Iris pigment epithelial cell (primary cell): ENCODE results near the gene LRBA.

Experiments used
- DNase-seq: peaks from one replicate; pipeline ENCODE4 v3.0.0-alpha.2; 2011; ENCODE audit warnings: low read depth

LRBA gene

GRCh38 chr4:150243932-150244331 lies 771.2 kb downstream of the LRBA start:
- no peak for DNase-seq

GRCh38 chr4:150242820-150243458 lies 772.1 kb downstream of the LRBA start:
- peak; percentile 36 for DNase-seq

DNA sequence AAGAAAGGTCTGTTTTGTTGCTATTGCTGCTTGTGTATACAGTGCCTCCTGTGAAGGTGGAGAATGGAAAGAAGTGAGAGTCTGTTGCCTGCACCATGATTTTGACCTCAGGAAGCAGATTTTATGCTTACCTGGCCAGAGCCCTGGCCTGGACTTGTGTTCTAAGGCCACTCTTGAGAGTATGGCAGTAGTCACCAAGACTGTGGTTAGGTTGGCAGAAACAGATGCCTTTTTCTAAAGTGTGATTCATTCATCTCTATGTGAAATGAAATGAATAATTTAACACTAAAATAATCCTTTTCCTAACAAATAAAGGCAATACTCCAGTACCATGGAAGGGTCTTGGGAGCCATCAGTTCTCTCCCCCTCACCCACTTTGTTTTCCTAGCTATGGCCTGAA lies 775.1 kb downstream of the LRBA start:
- DNase-seq = peak; percentile 33

GRCh38 chr4:150238591-150238990 lies 776.5 kb downstream of the LRBA start:
- DNase-seq = peak; percentile 26

GRCh38 chr4:150237110-150237872 lies 777.8 kb downstream of the LRBA start:
- peak; percentile 96 for DNase-seq

- DNase-seq = peak; percentile 51
Observed at GRCh38 chr4:150236626-150237025, 778.5 kb downstream of the LRBA start.

DNA sequence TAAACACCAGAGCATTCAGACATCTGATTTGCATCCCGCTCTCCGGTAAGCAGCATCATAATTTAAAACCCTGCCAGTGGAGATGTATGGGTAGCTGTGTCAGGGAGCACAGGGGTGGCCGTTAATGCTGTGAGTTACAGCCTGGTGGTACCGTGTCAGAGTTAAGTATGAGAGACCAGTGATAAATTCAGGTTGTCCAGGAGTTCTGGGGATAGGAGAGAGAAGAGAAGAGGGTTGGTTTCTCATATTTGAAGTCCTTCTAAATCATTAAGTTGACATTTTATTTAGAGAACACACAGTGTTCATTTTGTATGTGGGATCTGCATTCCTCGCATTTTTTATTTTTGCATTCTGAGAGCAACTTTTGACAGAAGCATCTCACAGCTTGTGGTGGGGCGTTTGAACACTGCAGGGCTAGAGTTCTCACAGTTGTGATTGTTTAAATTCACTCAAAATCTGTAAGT lies 779.2 kb downstream of the LRBA start:
- peak; percentile 69 for DNase-seq

DNA sequence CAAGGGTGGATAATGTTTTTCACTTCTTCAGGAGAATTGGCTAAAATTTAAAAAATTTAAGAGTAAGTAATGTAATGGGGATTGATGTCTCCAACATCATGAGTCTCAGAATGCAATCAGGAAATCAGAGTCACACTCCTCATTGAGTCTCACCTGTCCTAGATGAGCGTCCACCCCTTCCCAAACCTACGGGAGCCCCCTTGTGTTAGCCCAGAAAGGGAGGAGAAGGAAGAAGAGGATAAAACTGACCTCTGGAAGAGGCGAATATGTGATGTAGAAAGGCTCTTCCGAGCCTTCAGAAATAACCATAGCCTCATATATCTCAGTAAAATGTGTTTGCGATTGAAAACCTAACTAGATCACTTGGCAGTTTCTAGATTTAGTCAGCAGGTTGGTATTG lies 779.8 kb downstream of the LRBA start:
- DNase-seq = no peak

DNA sequence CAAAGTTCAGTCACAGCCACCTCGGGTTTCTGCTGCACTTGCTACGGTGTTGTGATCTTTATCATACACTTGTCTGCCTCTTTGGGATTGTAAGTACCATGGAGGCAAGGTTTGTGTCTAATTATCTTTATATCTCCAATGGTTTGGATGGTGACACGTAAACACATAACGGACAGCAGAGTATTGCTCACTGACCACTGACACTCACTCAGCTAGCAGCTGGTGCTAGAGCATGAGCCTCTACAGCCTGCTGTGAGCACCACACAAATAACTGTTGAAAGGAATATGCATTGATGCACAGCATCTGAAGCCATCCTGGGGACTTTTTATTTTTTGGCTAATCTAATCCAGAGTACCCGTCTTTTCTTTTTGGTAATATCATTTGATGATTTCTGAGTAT lies 780.8 kb downstream of the LRBA start:
- peak; percentile 47 for DNase-seq

GRCh38 chr4:150232029-150232428 lies 783.1 kb downstream of the LRBA start:
- peak; percentile 44 for DNase-seq

GRCh38 chr4:150231107-150231770 lies 783.8 kb downstream of the LRBA start:
- peak; percentile 50 for DNase-seq

DNA sequence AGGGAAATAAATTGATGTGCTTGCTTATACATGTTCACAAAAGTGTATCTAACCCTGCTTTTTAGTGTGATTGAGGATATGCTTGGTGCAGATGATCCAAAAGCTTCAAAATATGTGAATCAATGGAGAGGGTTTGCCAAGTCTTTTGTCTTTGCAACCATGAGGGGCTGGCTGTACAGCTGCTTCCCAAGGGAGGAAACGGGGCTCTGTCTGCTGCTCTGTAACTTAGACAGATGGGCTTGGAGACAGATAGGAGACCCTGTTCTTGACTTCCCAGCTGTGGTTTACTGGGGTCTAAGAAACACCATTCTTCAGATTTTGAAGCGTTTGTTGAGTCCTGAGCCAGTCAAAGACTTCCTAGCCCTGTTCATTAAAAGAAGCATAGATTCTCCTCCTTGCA lies 784.5 kb downstream of the LRBA start:
- no peak for DNase-seq

DNA sequence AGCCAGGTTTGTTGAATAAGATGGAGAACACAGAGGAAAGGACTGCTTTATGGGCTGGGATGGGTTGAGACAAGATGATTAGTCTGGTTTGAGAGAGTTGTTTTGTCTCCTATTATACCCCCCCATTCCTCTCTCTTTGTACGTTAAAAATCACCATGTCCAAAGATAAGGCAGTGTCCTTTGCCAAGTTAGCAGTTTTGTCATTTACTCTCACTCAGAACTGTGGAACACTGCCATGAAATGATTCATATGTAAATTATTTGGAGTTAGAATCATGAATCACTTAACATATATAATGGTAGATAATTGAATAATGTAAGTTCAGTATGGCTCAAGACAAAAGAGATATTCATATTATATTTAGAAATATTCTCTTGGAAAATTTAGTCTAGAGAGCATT lies 785.6 kb downstream of the LRBA start:
- DNase-seq = peak; percentile 81

GRCh38 chr4:150224896-150225591 lies 790.0 kb downstream of the LRBA start:
- peak; percentile 98 for DNase-seq

- no peak for DNase-seq
Observed at GRCh38 chr4:150219841-150220240, 795.2 kb downstream of the LRBA start.

- no peak for DNase-seq
Observed at GRCh38 chr4:150218447-150218846, 796.6 kb downstream of the LRBA start.

GRCh38 chr4:150217808-150218207 lies 797.3 kb downstream of the LRBA start:
- DNase-seq = no peak

- peak; percentile 84 for DNase-seq
Observed at GRCh38 chr4:150217192-150217591, 797.9 kb downstream of the LRBA start.

GRCh38 chr4:150216726-150217125 lies 798.4 kb downstream of the LRBA start:
- no peak for DNase-seq

DNA sequence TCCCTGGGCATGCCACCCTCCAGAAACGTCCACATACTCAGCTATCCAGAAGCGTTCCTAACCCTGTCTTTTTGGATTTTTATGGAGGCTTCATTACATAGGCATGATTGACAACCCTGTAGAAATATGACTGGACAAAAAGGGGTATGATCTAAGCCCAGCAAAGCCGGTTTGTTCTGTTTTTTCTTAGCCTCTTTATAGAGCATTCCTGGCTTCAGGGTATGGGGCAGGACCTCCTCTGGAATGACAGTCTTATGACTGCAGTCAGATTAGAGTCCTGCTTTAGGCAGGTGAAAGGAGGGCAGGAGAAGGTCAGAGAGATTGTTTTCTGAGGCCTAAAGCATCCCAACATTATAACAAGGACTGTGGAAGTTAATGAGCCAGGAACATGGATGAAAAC lies 799.5 kb downstream of the LRBA start:
- DNase-seq = no peak
